Kidney (tissue), 14 donors: ENCODE results near the gene HPCAL1. TPM values are rescaled to one million over a fixed set of nuclear protein-coding genes. Genes with fewer than 3 reads are reported as not detected.
A peak's percentile ranks its signal among the peaks of the same experiment; 100 is the strongest.

Experiments used
- DNase-seq, 5 donors: peaks; one replicate each; pipeline ENCODE4 v3.0.0-alpha.2; 2013 to 2020
- FAIRE-seq: peaks from 2 replicates; lab custom pipeline; 2012; peaks lifted over from hg19 to GRCh38; lab: Jason Lieb, UNC
- H3K27ac ChIP-seq, 2 donors: one replicate each; pipeline ENCODE4 v1.7.0; 2013; ENCODE audit warnings: low read depth in 2 of 2, low read length in 2 of 2, inconsistent platforms in 1 of 2
- H3K27me3 ChIP-seq: one replicate; pipeline ENCODE4 v1.7.1; 2013; ENCODE audit warnings: low read length, inconsistent platforms; ENCODE audit not compliant: control insufficient read depth, insufficient read depth
- H3K36me3 ChIP-seq, 3 donors: one replicate each; pipeline versions ENCODE4 v1.7.0 to v1.7.1; 2013; ENCODE audit warnings: low read length in 3 of 3, control low read depth in 1 of 3, inconsistent platforms in 1 of 3; ENCODE audit not compliant: insufficient read depth in 3 of 3, control insufficient read depth in 2 of 3
- H3K4me1 ChIP-seq, 3 donors: one replicate each; pipeline versions ENCODE4 v1.7.0 to v1.7.1; 2013; ENCODE audit warnings: low read length in 3 of 3, inconsistent platforms in 1 of 3, low read depth in 1 of 3; ENCODE audit not compliant: control insufficient read depth in 2 of 3, insufficient read depth in 2 of 3
- H3K4me3 ChIP-seq, 3 donors: one replicate each; pipeline versions ENCODE4 v1.7.0 to v1.8.1; 2013; ENCODE audit warnings: low read length in 3 of 3, control low read depth in 1 of 3, inconsistent platforms in 1 of 3
- H3K9ac ChIP-seq, 3 donors: one replicate each; pipeline versions ENCODE4 v1.7.0 to v1.7.1; 2013; ENCODE audit warnings: low read length in 3 of 3, control low read depth in 1 of 3, inconsistent platforms in 1 of 3
- H3K9me3 ChIP-seq, 3 donors: one replicate each; pipeline versions ENCODE4 v1.7.0 to v1.7.1; 2013; ENCODE audit warnings: low read length in 3 of 3, control low read depth in 1 of 3, inconsistent platforms in 1 of 3; ENCODE audit not compliant: control insufficient read depth in 2 of 3, insufficient read depth in 1 of 3
- CTCF ChIP-seq: IDR thresholded peaks from 3 replicates; pipeline ENCODE4 v1.5.1; 2012; ENCODE audit warnings: mild to moderate bottlenecking, moderate library complexity, borderline replicate concordance; ENCODE audit not compliant: insufficient read depth; ENCODE audit errors: extremely low read depth
- intact Hi-C: fragments of 100-400 bp; cut with DNase I; formaldehyde crosslinking; loops from one replicate; pipeline ENCODE4 v1.11.1; 2022
- polyA plus RNA-seq: library from polyadenylated mRNA; stranded (reverse); fragments of 350-450 nt; fragmentation: Illumina TruSeq; extraction: RNeasy Lipid Tissue Mini Kit (QIAGEN cat#74804); gene quantifications from one replicate; pipeline ENCODE4 v1.2.3, GENCODE V29; 2014; ENCODE audit warnings: low read depth, low replicate concordance; ENCODE audit not compliant: insufficient read depth
- total RNA-seq: library from RNA; stranded (reverse); fragmentation: NEBNext Ultra II Directional; extraction: Animal tissue kit (Norgen Biotek cat#: 25700); gene quantifications from one replicate; pipeline ENCODE4 v1.2.1, GENCODE V29; 2021
- donor health status: control.
- donor health status: control.
- donor health status: control.
- donor health status: control.
- donor health status: control.
- donor health status: DM: yes; HTN: yes; CAD: no.
- donor health status: Normal renal cell carcinoma (clear cell type).

Gene HPCAL1
- total and polyA plus RNA-seq, 2 donors from 2014 or later: 47.3 to 121 TPM

DNA sequence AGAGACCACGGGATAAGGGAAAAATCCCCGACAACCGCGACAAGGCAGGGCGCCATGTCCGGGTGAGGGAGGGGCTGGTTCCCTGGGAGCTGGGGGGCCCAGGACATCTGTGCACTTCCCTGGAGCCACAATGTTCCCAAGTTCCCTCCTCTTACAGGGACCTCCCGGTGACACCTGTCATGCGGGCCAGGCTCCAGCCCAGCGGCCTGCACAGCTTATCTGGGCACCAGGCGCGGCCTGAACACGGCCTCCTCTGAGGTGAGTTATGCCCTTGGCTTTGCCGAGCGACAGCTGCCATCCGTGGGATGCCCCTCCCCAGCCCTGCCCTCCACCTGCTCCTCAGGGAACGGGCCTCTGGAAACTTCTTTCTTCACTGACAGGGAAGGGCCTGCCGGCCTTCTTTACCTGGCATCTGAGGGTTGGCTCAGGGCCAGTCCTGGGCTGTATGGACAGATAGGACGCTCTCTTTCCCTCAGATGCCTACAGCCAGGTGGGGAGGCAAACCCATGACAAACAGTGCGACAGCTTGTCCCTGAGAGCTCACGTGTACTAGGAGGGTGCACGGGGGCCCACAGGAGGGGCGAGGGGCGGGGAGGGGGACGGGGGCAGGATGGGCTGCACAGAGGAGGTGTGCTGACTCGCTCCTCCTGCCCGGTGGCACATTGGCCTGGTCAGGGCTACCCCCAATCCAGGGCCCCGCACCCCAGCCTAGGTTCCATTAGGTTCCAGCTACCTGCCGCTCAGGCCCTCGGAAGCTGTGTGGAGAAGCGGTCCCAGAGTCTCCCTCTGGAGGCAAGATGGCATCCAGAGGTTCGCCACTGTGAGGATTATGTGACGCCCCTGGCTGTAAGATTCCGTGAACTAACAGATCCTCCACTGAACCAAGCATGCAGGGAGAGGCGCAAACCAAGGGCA lies 34.9 kb upstream of the HPCAL1 start:
- Histone ChIP-seq H3K27ac (no peak overlapping the region), H3K4me1 (peaks cover 0 to 12% (median 0%) of the 10 kb centered on the region in 3 donors), H3K36me3 (no peaks in the 10 kb centered on the region), H3K27me3 (no peaks in the 10 kb centered on the region), H3K4me3 (no peak overlapping the region), H3K9ac (no peak overlapping the region), H3K9me3 (no peaks in the 10 kb centered on the region)
- intact Hi-C loops: no loop called here
- FAIRE-seq (no peak), DNase-seq (peak in 2 of 5 donors; percentile 42 to 70)
- no peak for TF ChIP-seq CTCF

DNA sequence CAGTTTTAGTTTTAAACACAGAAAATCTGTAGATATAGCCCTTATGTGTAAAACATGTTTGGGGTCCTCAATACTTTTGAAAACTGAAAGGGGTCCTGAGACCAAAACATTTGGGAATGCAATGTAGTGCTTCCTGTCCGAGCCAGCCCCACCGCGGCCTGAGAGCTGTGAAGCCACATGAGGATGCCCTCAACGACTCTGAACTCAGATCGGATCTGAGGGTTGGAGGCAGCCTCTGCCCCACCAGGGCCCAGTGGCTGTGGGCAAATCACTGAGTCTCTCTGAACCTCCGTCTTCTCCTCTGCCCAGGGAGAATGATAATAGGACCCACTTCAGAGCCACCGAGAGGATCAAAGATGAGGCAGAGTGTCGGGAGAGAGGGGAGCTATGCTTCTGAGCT lies 33.4 kb upstream of the HPCAL1 start:
- DNase-seq: peak in 2 of 5 donors; percentile 12 to 46
- H3K9ac ChIP-seq: no peak overlapping the region
- no peaks in the 10 kb centered on the region for H3K27me3 ChIP-seq
- H3K36me3 ChIP-seq: no peaks in the 10 kb centered on the region
- H3K9me3 ChIP-seq: no peaks in the 10 kb centered on the region
- H3K27ac ChIP-seq: no peak overlapping the region
- no peak for FAIRE-seq
- no peak for TF ChIP-seq CTCF
- intact Hi-C loops: no loop called here
- H3K4me3 ChIP-seq: no peak overlapping the region
- peaks cover 0 to 12% (median 0%) of the 10 kb centered on the region in 3 donors for H3K4me1 ChIP-seq

DNA sequence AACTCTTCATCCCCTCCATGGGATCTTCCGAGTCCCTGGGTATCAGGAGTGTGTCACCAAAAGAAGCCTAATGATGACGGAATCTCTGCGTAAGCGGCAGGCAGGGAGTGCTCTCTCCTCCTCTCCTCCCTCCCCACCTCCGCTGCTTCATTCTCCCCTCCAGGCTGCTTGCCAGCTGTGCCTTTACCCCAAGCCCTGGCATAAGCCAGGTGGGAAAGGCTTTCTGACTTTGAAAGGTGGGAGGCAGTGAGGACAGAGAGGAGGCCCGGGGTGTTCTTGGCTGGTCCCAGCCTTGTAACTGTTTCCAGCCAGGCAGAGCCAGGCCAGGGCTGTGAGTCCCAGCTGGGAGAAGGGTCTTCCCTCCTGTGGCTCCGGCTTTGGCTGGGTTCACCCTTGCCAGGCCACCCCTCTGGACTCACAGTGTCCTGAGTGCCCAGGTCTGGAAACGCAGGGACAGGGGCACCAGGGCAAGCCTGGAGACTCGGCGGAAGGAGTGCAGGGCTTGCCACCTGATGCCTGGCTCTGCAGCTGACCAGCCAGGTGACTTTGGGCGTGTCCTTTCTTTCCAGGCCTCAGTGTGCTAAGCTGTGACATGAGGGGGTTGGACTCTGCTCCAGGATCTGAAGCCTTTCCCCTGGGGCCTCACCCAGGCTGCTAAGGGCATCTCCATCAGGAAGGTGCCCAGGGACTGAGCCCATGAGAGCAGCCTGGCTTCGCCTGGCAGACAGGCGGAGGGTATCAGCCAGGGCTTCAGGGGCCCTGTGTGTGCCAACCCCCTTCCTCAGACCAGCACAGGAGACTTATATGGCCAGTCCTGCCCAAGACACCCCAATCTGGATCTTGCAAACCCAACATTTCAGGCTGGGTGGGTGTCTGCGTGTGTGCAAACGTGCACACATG lies 32.7 kb upstream of the HPCAL1 start:
- DNase-seq: peak in 2 of 5 donors; percentile 43 to 58

More for the DNA sequence above, 32.7 kb upstream of the HPCAL1 start:
- Histone ChIP-seq H3K36me3 (no peaks in the 10 kb centered on the region), H3K27ac (no peak overlapping the region), H3K4me3 (no peak overlapping the region), H3K9ac (no peak overlapping the region), H3K9me3 (no peaks in the 10 kb centered on the region), H3K27me3 (no peaks in the 10 kb centered on the region), H3K4me1 (peaks cover 0 to 12% (median 0%) of the 10 kb centered on the region in 3 donors)
- no peak for FAIRE-seq
- intact Hi-C loops: no loop called here
- TF ChIP-seq CTCF: no peak
